Measurements from ENCODE around the gene CXCL12. TPM values are rescaled to one million over a fixed set of nuclear protein-coding genes. Genes with fewer than 3 reads are reported as not detected.

The CXCL12 gene
- total RNA-seq, 4 donors from 2014 or later = 6.7 to 65.2 (median 13.9) TPM

GRCh38 chr10:44344727-44345126 lies 40.2 kb downstream of the CXCL12 start:
- Histone ChIP-seq H3K27ac (no peak overlapping the region), H3K9me3 (no peaks in the 10 kb centered on the region), H3K36me3 (no peaks in the 10 kb centered on the region), H3K4me1 (no peaks in the 10 kb centered on the region), H3K27me3 (no peaks in the 10 kb centered on the region), H3K4me3 (no peak overlapping the region)
- peak in 1 of 3 donors; percentile 27 for DNase-seq
- TF ChIP-seq POLR2A (IDR thresholded peaks at IDR 0.05) = no peak

- no peaks in the 10 kb centered on the region for H3K9me3 ChIP-seq
- TF ChIP-seq CTCF (IDR thresholded peaks at IDR 0.05) (no peak), POLR2A (IDR thresholded peaks at IDR 0.05) (no peak)
- peak in 1 of 3 donors; percentile 9 for DNase-seq
- no peaks in the 10 kb centered on the region for H3K36me3 ChIP-seq
- H3K4me1 ChIP-seq = no peaks in the 10 kb centered on the region
- no peaks in the 10 kb centered on the region for H3K27me3 ChIP-seq
- no peak overlapping the region for H3K4me3 ChIP-seq
- H3K27ac ChIP-seq = no peak overlapping the region
These were observed 41.1 kb downstream of the CXCL12 start for GRCh38 chr10:44343843-44344242.

GRCh38 chr10:44341886-44342285 lies 43.0 kb downstream of the CXCL12 start:
- Histone ChIP-seq H3K27ac (no peak overlapping the region), H3K9me3 (no peaks in the 10 kb centered on the region), H3K4me1 (no peaks in the 10 kb centered on the region), H3K36me3 (no peaks in the 10 kb centered on the region), H3K4me3 (no peak overlapping the region), H3K27me3 (no peaks in the 10 kb centered on the region)
- peak in 1 of 3 donors; percentile 38 for DNase-seq
- no peak for TF ChIP-seq POLR2A (IDR thresholded peaks at IDR 0.05)
- no peak for TF ChIP-seq CTCF (IDR thresholded peaks at IDR 0.05)

- no peak overlapping the region for H3K4me3 ChIP-seq
- no peaks in the 10 kb centered on the region for H3K9me3 ChIP-seq
- TF ChIP-seq CTCF (IDR thresholded peaks at IDR 0.05) = no peak
- TF ChIP-seq POLR2A (IDR thresholded peaks at IDR 0.05) = no peak
These were observed 44.3 kb downstream of the CXCL12 start for GRCh38 chr10:44340557-44340956.

GRCh38 chr10:44339218-44339617 lies 45.7 kb downstream of the CXCL12 start:
- Histone ChIP-seq H3K9me3 (no peaks in the 10 kb centered on the region), H3K36me3 (no peaks in the 10 kb centered on the region), H3K4me3 (no peak overlapping the region), H3K27me3 (no peaks in the 10 kb centered on the region), H3K4me1 (no peaks in the 10 kb centered on the region), H3K27ac (no peak overlapping the region)
- TF ChIP-seq POLR2A (IDR thresholded peaks at IDR 0.05) = no peak
- TF ChIP-seq CTCF (IDR thresholded peaks at IDR 0.05) = no peak
- no peak for DNase-seq

More at GRCh38 chr10:44340557-44340956, 44.3 kb downstream of the CXCL12 start:
- no peaks in the 10 kb centered on the region for H3K36me3 ChIP-seq
- H3K27ac ChIP-seq = no peak overlapping the region
- no peaks in the 10 kb centered on the region for H3K4me1 ChIP-seq
- peak in 1 of 3 donors; percentile 11 for DNase-seq
- no peaks in the 10 kb centered on the region for H3K27me3 ChIP-seq

GRCh38 chr10:44337081-44337480 lies 47.8 kb downstream of the CXCL12 start:
- Histone ChIP-seq H3K27me3 (no peaks in the 10 kb centered on the region), H3K36me3 (no peaks in the 10 kb centered on the region), H3K9me3 (no peaks in the 10 kb centered on the region), H3K4me1 (no peaks in the 10 kb centered on the region), H3K27ac (no peak overlapping the region), H3K4me3 (no peak overlapping the region)
- no peak for TF ChIP-seq POLR2A (IDR thresholded peaks at IDR 0.05)
- no peak for TF ChIP-seq CTCF (IDR thresholded peaks at IDR 0.05)
- DNase-seq = peak in 1 of 3 donors; percentile 29
